Renal cortex interstitium (tissue), 11 donors: ENCODE results near the gene NRL. TPM values are rescaled to one million over a fixed set of nuclear protein-coding genes. Genes with fewer than 3 reads are reported as not detected.
A peak's percentile ranks its signal among the peaks of the same experiment; 100 is the strongest.

Experiments
- DNase-seq, 11 donors: peaks; one replicate each; pipeline ENCODE4 v3.0.0-alpha.2; 2013; ENCODE audit warnings: low read depth in 9 of 11, low spot score in 4 of 11; ENCODE audit errors: extremely low read depth in 1 of 11
- polyA plus RNA-seq, 3 donors: library from polyadenylated mRNA; unstranded; fragments of 120-200 nt; gene quantifications; one replicate each; pipeline ENCODE4 v1.2.1, GENCODE V29; 2013; ENCODE audit not compliant: insufficient read length in 3 of 3

NRL gene
- polyA plus RNA-seq, 3 donors = 1.5 to 2.7 (median 2.4) TPM

DNA sequence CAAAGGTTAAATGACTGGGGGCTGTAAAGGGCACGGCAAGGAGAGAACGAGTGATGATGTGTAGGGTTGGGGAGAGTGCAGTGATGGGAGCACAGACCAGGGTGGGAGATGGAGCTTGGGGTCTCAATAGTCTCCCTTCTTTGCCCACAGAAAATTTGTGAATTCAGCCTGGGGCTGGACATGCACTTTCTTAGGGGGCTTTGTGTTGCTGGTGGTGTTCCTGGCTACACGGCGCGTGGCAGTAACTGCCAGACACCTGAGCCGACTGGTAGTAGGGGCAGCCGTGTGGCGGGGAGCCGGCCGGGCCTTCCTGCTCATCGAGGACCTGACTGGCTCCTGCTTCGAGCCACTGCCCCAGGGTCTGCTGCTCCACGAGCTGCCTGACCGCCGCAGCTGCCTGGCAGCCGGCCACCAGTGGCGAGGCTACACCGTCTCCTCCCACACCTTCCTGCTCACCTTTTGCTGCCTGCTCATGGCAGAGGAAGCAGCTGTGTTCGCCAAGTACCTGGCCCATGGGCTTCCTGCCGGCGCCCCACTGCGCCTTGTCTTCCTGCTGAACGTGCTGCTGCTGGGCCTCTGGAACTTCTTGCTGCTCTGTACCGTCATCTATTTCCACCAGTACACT lies 17.4 kb upstream of the NRL start:
- no peak for DNase-seq

DNA sequence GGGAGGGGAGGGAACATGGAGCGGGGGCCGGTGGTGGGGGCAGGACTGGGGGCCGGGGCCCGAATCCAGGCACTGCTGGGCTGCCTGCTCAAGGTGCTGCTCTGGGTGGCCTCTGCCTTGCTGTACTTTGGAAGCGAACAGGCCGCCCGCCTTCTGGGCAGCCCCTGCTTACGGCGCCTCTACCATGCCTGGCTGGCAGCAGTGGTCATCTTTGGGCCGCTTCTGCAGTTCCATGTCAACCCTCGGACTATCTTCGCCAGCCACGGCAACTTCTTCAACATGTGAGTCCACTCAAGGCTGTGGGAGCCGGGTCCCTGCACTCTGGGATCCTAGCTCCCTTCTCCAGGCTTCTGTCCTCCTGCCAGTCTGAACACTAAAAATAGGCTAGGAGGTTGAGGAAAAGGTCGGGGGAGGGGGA lies 16.8 kb upstream of the NRL start:
- DNase-seq = no peak

DNA sequence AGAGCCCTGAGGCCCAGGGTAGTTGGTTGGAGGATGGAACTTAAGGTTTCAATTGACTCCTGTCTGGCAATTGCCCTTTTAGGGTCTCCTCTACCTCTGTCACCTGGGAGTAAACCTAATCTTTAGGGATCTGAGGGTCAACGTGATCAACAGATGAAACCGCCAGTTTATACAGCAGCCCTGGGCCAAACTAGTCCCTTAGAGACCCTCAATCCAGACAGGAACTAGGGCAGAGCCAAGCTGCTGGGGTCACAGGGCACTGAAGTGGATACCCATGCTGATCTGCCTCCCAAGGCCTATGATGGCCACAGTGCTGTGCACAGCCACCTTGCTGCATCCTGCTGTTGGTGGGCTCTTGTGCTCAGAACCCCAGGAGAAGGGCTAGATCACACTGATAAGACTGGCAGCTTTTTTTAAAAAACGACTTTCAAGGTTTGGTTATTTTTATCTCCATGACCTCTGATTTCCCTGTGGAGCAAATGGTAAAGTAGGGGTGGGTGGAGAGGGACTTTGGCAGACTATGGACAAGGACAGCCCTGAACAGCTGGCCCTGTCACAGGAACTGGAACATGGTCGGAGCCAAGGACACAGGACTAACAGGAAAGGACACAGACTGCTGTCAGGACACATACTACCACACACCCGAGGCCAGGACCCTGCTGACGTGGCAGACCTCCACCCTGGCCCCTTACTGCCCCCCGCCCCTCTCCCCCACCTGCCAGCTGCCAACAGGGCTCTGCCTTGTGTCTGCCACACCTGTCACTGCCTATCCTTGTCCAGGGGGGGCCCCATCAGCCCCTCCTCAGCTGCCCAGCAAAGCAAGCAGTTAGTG lies 16.2 kb upstream of the NRL start:
- no peak for DNase-seq

DNA sequence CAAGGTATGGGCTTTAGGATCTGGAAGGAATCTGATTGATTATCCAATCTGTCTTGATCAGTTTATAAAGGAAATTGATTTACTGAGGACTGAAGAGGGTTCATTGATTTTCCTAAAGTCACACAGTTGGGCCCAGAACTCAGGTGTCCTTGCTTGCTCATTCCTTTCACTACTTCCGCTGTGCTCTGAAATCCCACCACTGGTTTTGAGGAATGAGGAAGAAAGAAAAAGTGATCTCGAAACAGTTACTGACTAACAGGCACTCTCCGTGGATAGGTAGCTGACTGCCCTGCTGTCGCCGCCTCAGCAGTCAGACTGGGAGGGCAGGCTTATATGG lies 15.6 kb upstream of the NRL start, which contains the start of gene FITM1:
TSS of gene FITM1 (plus strand) at position 280 of the 337 bp plus-strand sequence. CDS start 905 bp downstream, outside the sequence.
- no peak for DNase-seq

DNA sequence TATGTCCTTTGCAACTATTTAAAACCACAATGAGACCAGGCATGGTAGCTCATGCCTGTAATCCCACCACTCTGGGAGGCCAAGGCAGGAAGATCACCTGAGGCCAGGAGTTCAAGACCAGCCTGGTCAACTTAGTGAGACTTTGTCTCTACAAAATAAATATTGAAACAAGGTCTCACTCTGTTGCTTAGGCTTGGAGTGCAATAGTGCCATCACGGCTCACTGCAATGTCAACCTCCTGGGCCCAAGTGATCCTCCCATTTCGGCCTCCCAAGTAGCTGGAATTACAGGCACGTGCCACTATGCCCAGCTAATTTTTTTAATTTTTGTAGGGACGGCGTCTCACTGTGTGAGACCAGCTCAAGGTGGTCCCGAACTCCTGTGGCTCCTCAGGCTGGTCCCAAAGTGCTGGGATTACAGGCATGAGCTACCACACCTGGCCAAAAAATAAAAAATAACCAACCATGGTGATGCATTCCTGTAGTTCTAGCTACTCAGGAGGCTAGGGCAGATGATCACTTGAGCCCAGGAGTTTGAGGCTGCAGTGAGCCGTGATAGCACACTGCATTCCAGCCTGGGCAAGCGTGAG lies 14.8 kb upstream of the NRL start:
- no peak for DNase-seq

DNA sequence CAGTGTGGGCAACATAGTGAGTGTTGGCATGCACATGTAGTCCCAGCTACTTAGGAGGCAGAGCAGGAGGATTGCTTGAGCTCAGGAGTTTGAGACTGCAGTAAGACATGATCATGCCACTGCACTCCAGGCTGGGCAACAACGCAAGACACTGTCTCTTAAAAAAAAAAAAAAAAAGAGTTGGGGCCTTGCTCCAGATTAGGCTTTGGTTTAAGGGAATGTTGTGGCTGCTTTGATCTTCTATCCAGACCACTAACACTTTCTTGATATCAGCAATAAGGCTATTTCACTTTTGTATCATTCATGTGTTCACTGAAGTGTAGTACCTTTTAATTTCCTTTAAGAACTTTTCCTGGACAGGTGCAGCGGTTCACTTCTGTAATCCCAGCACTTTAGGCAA lies 12.9 kb upstream of the NRL start:
- no peak for DNase-seq

DNA sequence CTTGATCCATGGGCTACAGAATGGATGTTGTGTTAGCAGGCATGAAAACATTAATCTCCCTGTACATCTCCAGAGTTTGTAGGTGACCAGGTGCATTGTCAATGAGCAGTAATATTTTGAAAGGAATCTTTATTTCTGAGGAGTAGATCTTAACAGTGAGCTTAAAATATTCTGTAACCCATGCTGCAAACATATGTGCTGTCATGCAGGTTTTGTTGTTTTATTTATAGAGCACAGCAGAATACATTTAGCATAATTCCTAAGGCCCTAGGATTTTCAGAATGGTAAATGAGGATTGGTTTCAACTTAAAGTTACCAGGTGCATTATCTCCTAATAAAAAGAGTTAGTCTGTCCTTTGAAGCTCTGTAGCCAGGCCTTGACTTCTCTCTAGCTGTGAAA lies 12.2 kb upstream of the NRL start:
- no peak for DNase-seq

DNA sequence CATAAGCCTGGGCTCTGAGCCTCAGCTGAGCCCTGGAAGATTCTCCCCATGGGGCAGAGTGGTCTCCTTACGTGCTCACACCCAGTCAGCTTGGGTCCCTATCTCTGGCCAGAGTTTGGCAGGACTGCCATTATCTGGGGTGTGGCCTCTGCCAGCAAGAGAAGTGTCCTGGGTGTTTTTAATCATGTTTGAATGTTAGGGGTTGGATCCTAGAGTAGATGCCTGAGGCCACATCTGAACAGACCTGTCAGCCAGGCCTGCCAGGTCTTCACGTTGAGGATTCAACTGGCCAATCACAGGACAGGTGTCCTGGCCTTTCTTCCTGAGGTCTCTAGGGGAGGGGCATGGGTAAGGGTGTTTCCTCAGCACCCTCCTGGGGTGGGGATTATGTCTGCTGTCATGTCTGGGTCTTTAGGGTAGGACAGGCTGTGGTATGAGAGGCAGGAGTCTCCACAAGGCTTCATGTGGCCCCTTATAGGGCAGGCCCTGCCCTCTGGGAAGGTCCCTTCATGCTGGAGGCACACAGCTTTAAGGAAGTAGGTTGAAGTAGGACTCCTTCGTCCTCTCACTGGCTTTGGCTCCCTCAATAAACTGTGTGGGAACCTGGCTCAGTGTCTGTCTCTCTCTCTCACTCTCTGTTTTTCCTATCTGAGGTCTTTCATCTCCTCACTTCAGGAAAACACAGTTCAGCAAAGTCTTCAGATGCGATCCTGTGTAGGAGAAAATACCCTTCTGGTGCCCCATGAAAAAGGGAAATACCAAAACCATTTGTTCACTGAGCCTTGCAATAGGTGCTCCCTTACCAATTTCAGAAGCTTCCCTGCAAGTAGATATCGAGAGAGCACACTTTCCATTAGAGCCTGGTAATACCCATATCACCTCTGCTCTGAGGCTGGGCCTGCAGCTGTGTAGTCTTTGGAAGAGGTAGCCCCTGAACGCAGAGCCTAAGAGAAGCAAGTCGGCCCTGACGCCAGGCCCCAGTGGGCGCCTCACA lies 9.0 kb upstream of the NRL start:
- no peak for DNase-seq

DNA sequence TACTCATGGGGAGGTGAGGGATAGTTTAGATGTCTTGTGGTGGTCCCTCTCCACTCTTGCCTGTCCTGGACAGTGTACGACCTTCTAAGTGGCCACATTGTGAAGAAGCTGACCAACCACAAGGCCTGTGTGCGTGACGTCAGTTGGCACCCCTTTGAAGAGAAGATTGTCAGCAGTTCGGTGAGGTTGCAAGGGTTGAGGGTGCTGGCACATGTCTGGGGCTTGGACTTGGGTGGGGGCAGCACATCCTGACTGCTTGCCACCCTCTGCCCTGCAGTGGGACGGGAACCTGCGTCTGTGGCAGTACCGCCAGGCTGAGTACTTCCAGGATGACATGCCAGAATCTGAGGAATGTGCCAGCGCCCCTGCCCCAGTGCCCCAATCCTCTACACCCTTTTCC lies 8.1 kb upstream of the NRL start:
- DNase-seq = no peak

DNA sequence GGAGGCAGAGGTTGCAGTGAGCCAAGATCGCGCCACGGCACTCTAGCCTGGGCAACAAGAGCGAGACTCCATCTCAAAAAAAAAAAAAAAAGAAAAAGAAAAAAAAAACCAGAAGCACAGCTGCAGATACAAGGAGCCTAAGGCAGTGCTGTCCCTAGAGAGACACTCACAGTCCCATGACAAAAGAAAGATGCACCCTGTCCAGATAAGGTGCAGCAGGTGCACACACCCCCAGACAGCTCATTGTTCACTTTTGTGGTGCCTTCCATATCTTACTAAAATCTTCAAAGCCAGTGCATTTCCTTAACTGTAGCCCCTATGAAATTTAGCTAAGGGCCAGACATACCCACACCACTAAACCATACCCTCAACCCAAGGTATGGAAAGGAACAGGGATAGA lies 7.7 kb upstream of the NRL start:
- DNase-seq = no peak

DNA sequence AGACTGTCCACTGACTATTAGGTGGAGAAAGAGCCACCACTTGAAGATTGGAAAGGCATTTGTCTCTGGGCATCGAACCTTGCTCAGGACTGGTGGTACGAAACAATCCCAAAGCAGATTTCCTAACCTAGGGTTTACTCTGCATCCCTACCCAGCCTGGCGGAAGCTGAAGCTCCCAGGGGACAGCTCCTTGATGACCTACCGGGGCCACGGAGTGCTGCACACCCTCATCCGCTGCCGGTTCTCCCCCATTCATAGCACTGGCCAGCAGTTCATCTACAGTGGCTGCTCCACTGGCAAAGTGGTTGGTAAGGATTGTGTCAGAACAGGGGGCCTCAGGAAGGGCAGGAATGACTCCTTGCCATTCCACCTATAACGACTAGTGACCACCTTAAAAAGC lies 6.5 kb upstream of the NRL start:
- DNase-seq = no peak

DNA sequence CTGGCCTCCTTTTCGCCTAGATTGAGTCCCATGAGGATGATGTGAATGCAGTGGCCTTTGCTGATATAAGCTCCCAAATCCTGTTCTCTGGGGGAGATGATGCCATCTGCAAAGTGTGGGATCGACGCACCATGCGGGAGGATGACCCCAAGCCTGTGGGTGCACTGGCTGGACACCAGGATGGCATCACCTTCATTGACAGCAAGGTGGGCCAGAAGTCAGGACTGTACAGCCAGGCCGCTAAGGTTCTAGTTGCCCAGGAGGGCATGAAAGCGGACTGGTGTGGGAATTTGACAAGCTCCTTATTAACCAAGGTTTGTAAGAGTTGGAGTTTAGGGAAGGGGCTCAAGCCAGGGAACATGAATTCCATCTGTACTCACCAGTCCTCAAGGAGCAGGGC lies 4.9 kb upstream of the NRL start:
- no peak for DNase-seq

DNA sequence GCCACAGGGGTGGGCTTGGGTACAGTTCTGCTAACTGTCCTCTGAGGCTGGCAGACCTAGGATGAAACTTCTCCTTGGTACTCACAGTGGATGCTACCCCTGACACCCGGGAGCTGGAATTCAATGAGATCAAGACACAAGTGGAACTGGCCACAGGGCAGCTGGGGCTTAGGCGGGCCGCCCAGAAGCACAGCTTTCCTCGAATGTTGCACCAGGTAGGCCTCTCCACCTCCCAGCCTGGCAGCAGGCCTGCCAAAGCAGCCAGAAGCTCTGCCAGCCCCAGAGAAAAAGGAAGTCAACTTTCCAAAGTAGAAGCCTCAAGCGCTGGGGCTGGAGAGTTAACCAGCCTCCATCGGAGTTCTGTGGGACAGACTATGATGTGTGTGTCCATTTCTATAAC lies 2.4 kb upstream of the NRL start:
- no peak for DNase-seq

DNA sequence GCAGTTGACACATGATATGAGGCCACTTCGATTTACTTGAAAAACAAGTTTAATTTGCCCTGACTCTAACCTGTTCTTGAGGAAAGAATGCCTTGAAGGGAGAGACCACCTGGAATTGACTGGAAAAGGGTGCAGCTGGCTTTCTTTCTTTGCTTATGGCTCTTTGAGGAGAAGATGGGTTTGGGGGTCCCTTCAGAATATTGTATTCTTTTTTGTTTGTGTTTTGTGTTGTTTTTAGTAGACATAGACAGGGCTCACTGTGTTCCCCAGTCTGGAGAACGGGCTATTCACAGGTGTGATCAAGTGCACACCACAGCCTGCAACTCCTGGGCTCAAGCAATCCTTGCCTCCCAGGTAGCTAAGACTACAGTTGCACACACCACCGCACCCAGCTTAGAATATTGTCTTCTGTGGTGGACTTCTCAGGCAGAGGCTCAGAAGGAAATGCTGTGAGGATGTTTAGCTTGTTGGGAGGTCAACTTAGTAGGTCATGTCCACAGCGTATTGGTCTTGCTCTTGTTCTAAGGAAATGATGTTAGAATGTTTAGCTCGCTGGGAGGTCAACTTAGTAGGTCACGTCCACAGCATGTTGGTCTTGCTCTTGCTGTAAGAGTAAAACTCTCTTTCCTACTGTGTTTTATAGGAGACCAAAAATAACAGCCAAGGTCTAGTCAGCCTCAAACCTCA lies 1.5 kb upstream of the NRL start:
- no peak for DNase-seq

DNA sequence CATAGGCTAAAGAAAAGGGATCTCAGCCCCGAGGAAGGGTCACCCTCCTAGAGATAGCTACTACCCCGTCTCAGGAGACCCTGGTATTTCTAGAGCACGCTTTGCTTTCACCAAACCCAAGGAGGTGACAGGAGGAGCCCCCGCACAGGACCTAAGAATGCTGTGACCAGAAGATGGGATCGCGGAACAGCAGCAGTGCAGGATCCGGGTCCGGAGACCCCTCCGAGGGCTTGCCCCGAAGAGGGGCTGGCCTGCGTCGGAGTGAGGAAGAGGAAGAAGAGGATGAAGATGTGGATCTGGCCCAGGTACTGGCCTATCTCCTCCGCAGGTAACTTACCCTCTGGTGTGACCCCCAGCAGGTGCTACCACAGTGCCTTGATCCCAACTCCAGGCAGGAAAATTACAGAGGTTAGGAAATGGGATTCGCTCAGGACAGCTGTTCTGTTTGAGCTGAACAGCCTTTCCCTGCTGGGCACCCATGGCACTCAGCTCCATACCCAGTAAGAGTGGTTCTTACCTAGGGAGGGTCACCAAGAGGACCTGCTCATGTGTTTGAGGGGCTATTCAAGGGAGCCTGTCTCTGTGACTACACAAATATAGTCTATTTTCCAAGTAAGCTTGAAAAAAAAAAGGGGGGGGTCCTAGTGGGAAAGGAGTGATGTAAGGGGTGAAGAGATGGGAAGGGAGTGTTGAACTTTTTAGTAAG lies 826 bp upstream of the NRL start:
- DNase-seq = no peak

DNA sequence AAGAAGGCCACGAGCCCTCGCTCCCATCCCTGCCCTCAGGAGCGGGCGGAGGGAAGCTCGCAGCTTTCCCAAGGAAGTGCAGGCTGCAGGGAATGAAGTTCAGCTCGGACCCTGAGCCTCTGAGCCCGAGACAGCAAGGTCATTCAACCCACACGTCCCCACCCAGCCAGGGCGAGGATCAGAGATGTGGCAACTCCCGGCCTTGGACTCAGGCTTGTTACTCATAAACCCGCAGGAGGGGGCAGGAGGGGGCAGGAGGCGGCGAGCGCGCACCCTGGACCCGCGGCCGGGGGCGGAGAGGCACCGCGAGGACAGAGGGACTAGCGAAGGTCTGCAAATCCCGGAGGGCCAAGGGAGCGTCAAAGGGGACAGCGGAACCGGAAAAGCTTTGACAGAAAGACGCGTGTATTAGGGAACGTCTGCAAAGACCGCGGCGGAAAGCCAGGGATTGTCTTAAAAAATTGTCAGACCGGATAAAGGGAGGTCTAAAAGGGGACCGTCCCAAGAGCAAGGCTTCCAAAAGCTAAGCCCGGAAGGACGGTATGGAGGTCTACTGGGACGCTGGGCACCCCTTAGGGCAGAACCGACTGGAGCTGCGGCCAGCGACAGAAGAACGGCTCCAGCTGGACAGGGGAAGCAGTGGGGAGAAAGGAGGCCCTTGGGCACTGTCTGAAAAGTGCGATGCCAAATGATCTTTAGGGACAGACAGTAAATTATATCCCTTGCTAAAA lies 783 bp downstream of the NRL start:
- peak in 9 of 11 donors; percentile 74 to 86 (median 80) for DNase-seq

DNA sequence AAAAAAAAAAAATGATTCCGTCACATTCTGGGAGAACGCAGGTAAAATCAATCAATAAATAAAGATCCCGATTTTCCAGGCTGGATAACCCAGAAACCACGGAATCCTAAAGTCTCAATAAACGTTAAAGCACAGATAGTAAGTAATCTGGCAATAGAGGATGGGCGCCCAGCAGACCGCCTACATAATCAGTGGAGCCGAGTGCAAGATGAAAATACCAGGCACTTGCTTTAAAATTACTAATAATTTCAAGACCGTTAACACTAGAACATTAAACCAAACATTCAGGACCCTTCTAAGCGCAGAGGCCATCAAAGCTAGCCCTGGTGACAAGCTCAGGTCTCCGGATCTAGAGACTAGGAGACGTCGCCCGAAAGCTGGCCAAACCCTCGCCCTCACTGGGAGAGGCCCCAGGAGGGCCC lies 1.4 kb downstream of the NRL start:
- no peak for DNase-seq

DNA sequence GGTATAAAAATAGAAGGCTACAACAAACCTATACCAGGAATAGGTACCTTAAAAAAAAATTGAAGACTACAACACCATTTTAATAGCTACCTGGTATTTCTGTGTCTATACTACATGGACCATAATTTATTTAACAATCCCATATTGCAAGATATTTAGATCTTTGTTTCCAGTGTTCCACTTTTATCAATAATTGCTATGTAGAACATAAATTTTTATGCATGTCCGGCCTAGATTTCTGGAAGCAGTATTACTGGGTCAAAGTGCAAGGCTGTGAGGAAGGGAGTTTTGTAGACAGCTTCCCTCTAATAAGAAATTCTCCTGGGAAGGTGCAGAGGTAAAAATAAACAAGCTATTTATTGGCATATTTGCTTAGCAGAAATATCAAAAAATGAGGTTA lies 4.2 kb downstream of the NRL start:
- no peak for DNase-seq
